CD14-positive monocyte (primary cell): Measurements from ENCODE around the gene EFEMP2. TPM values are rescaled to one million over a fixed set of nuclear protein-coding genes. Genes with fewer than 3 reads are reported as not detected.

Source experiments
- DNase-seq, 3 donors: peaks; one replicate each; pipeline ENCODE4 v3.0.0-alpha.2; 2011 to 2022
- H2AFZ ChIP-seq: 2 replicates; pipeline ENCODE4 v1.6.0; 2012; ENCODE audit warnings: mild to moderate bottlenecking, low read depth, low read length, inconsistent platforms; ENCODE audit not compliant: insufficient read depth, poor library complexity, severe bottlenecking
- H3K27ac ChIP-seq, 2 donors: 1 replicate in 1 of 2; 2 replicates in 1 of 2; pipeline ENCODE4 v1.5.1; 2012 to 2013; ENCODE audit warnings: low read length in 2 of 2, control low read depth in 1 of 2, inconsistent platforms in 1 of 2, low read depth in 1 of 2, mild to moderate bottlenecking in 1 of 2
- H3K27me3 ChIP-seq, 2 donors: one replicate each; pipeline versions ENCODE4 v1.6.0 to v1.6.1; 2011 to 2013; ENCODE audit warnings: low read length in 2 of 2; ENCODE audit not compliant: control insufficient read depth in 2 of 2, insufficient read depth in 2 of 2
- H3K36me3 ChIP-seq, 2 donors: replicated peaks in 1 of 2; 1 replicate in 1 of 2; 2 replicates in 1 of 2; pipeline versions ENCODE4 v1.5.1 to v1.6.1; 2012 to 2013; ENCODE audit warnings: low read length in 2 of 2, control low read depth in 1 of 2, inconsistent platforms in 1 of 2, mild to moderate bottlenecking in 1 of 2; ENCODE audit not compliant: insufficient read depth in 2 of 2, control insufficient read depth in 1 of 2
- H3K4me1 ChIP-seq, 2 donors: 1 replicate in 1 of 2; 2 replicates in 1 of 2; pipeline versions ENCODE4 v1.5.1 to v1.6.1; 2012 to 2013; ENCODE audit warnings: low read length in 2 of 2, control low read depth in 1 of 2, inconsistent platforms in 1 of 2, mild to moderate bottlenecking in 1 of 2, moderate library complexity in 1 of 2; ENCODE audit not compliant: insufficient read depth in 2 of 2, control insufficient read depth in 1 of 2
- H3K4me2 ChIP-seq: replicated peaks from 2 replicates; pipeline ENCODE3; 2012; ENCODE audit warnings: low read length, moderate library complexity, mild to moderate bottlenecking; ENCODE audit not compliant: poor library complexity, severe bottlenecking; ENCODE audit errors: extremely low read depth
- H3K4me3 ChIP-seq, 3 experiments: fragments of 200-600 bp in 1 of 3; sonication (generic) in 1 of 3; replicated peaks in 1 of 3; 1 replicate in 2 of 3; 2 replicates in 1 of 3; pipeline ENCODE4 v1.5.1; 2011 to 2013; ENCODE audit warnings: low read length in 3 of 3, mild to moderate bottlenecking in 3 of 3, control low read depth in 2 of 3, low read depth in 2 of 3, inconsistent platforms in 1 of 3, moderate library complexity in 1 of 3
- H3K79me2 ChIP-seq: 2 replicates; pipeline ENCODE4 v1.6.0; 2012; ENCODE audit warnings: mild to moderate bottlenecking, control low read depth, inconsistent platforms, low read length, moderate library complexity; ENCODE audit not compliant: insufficient read depth
- H3K9ac ChIP-seq: 2 replicates; pipeline ENCODE4 v1.6.0; 2017; ENCODE audit warnings: low read length, mild to moderate bottlenecking; ENCODE audit not compliant: insufficient read depth, poor library complexity, severe bottlenecking
- H3K9me3 ChIP-seq, 2 donors: replicated peaks in 1 of 2; 1 replicate in 1 of 2; 2 replicates in 1 of 2; pipeline versions ENCODE4 v1.5.1 to v1.6.1; 2012 to 2013; ENCODE audit warnings: low read length in 2 of 2, control low read depth in 1 of 2; ENCODE audit not compliant: control insufficient read depth in 1 of 2, insufficient read depth in 1 of 2
- H4K20me1 ChIP-seq: 2 replicates; pipeline ENCODE4 v1.6.0; 2012; ENCODE audit warnings: mild to moderate bottlenecking, low read length, control low read depth, moderate library complexity; ENCODE audit not compliant: insufficient read depth
- H3K27ac Mint-ChIP-seq, 7 donors: one replicate each; pipeline ENCODE4 v1.8.0; 2020; ENCODE audit warnings: mild to moderate bottlenecking in 7 of 7, mixed read lengths in 7 of 7, moderate library complexity in 6 of 7, inconsistent platforms in 2 of 7
- H3K27me3 Mint-ChIP-seq, 3 donors: one replicate each; pipeline ENCODE4 v1.8.0; 2021 to 2022; ENCODE audit warnings: low read depth in 3 of 3, mild to moderate bottlenecking in 3 of 3, mixed read lengths in 3 of 3, moderate library complexity in 3 of 3, inconsistent platforms in 1 of 3
- H3K36me3 Mint-ChIP-seq, 2 donors: one replicate each; pipeline ENCODE4 v1.8.0; 2020; ENCODE audit warnings: mixed read lengths in 2 of 2, inconsistent platforms in 1 of 2, mild to moderate bottlenecking in 1 of 2
- H3K4me1 Mint-ChIP-seq: one replicate; pipeline ENCODE4 v1.8.0; 2020; ENCODE audit warnings: mild to moderate bottlenecking, mixed read lengths
- H3K4me3 Mint-ChIP-seq, 2 donors: one replicate each; pipeline ENCODE4 v1.8.0; 2020; ENCODE audit warnings: mild to moderate bottlenecking in 2 of 2, mixed read lengths in 2 of 2, moderate library complexity in 1 of 2
- H3K9me3 Mint-ChIP-seq, 7 donors: one replicate each; pipeline ENCODE4 v1.8.0; 2020 to 2022; ENCODE audit warnings: mixed read lengths in 7 of 7, mild to moderate bottlenecking in 6 of 7, moderate library complexity in 6 of 7, inconsistent platforms in 2 of 7
- CTCF ChIP-seq: fragments of 200-600 bp; IDR thresholded peaks from one replicate; pipeline ENCODE4 v1.8.0; 2022; ENCODE audit warnings: antibody characterized with exemption, mild to moderate bottlenecking
- WGBS: methylation state at CpG from one replicate; pipeline ENCODE4 v1.1.5; 2013; ENCODE audit warnings: missing lambda C conversion rate; ENCODE audit not compliant: insufficient coverage; 5-methylcytosine and 5-hydroxymethylcytosine counted together
- intact Hi-C, 2 donors: fragments of 100-400 bp; cut with micrococcal nuclease; formaldehyde crosslinking; loops; one replicate each; pipeline versions ENCODE4 v1.15.0 to v1.15.1; 2023
- polyA plus RNA-seq, 3 donors: library from polyadenylated mRNA; depleted of rRNA in 1 of 3; unstranded in 2 of 3; stranded (reverse) in 1 of 3; fragments of 300-500 nt in 2 of 3; fragments of >200 nt in 1 of 3; fragmentation: Illumina TruSeq in 2 of 3; gene quantifications; 1 replicate in 2 of 3; 2 replicates in 1 of 3; pipeline ENCODE4 v1.2.3, GENCODE V29; 2012 to 2021

The EFEMP2 gene
- polyA plus RNA-seq, 3 donors, result 0.44 to 14.7 TPM; not detected in 1

- intact Hi-C loops, result no loop called here
- H3K27ac Mint-ChIP-seq, result no peak overlapping the region
Observed at GRCh38 chr11:65851083-65851579, 21.5 kb downstream of the EFEMP2 start.

More at GRCh38 chr11:65851083-65851579, 21.5 kb downstream of the EFEMP2 start:
- no peak overlapping the region for H3K9ac ChIP-seq
- H3K4me1 ChIP-seq, result peaks cover 7 to 13% of the 10 kb centered on the region in 2 donors
- H4K20me1 ChIP-seq, result peaks cover 66% of the 10 kb centered on the region
- H3K4me3 ChIP-seq, result no peak overlapping the region
- Mint-ChIP-seq H3K27me3 (peaks cover 0 to 5% (median 0%) of the 10 kb centered on the region in 3 donors), H3K4me1 (peaks cover 30% of the 10 kb centered on the region), H3K36me3 (peaks cover 40 to 51% of the 10 kb centered on the region in 2 donors), H3K9me3 (peaks cover 0 to 12% (median 8%) of the 10 kb centered on the region in 7 donors), H3K4me3 (no peak overlapping the region)
- H3K36me3 ChIP-seq, result peaks cover 42 to 57% of the 10 kb centered on the region in 2 donors
- TF ChIP-seq CTCF, result peak; percentile 47
- peak overlapping the region in 1 of 2 donors; percentile 4 for H3K27ac ChIP-seq
- H3K27me3 ChIP-seq, result no peaks in the 10 kb centered on the region
- H2AFZ ChIP-seq, result no peak overlapping the region
- WGBS, result 95% methylated on average over 3 of the region's 14 CpGs
- peaks cover 4 to 8% of the 10 kb centered on the region in 2 donors for H3K9me3 ChIP-seq
- H3K4me2 ChIP-seq, result no peak overlapping the region
- peaks cover 29% of the 10 kb centered on the region for H3K79me2 ChIP-seq
- peak in 1 of 3 donors; percentile 10 for DNase-seq
